Fibroblast of the aortic adventitia (primary cell): ENCODE measurements around the gene DRGX. TPM values are rescaled to one million over a fixed set of nuclear protein-coding genes. Genes with fewer than 3 reads are reported as not detected.
A peak's percentile ranks its signal among the peaks of the same experiment; 100 is the strongest.

Experiments
- DNase-seq: peaks from one replicate; pipeline ENCODE4 v3.0.0-alpha.2; 2010; ENCODE audit warnings: low read depth
- H3K4me3 ChIP-seq: 2 replicates; pipeline ENCODE4 v1.5.1; 2011; ENCODE audit warnings: low read depth, mild to moderate bottlenecking, control low read depth, low read length, moderate library complexity
- CTCF ChIP-seq: IDR thresholded peaks from 2 replicates; pipeline ENCODE4 v1.5.1; 2011; ENCODE audit warnings: mild to moderate bottlenecking, low read length, control low read depth, inconsistent platforms; ENCODE audit not compliant: insufficient read depth
- total RNA-seq: library from RNA; depleted of rRNA; stranded (reverse); fragments of >200 nt; gene quantifications from 2 replicates; pipeline ENCODE4 v1.2.3, GENCODE V29; 2012; ENCODE audit warnings: low replicate concordance

DRGX gene
- not detected in 2 replicates for total RNA-seq

- DNase-seq = no peak
- H3K4me3 ChIP-seq = no peak within 1 kb of the TSS
- no peak for TF ChIP-seq CTCF
These were observed at the start of gene DRGX for GRCh38 chr10:49395741-49396665. Gene DRGX (minus strand): TSS chr10:49396089. CDS start chr10:49395440, 649 bp downstream.

- H3K4me3 ChIP-seq = no peak overlapping the region
- no peak for DNase-seq
- no peak for TF ChIP-seq CTCF
These were observed 48.5 kb upstream of the DRGX start for GRCh38 chr10:49444349-49444748.

GRCh38 chr10:49442863-49443262 lies 47.0 kb upstream of the DRGX start:
- no peak for DNase-seq
- H3K4me3 ChIP-seq = no peak overlapping the region
- no peak for TF ChIP-seq CTCF

GRCh38 chr10:49441488-49442476 lies 45.9 kb upstream of the DRGX start:
- no peak for DNase-seq
- peak overlapping the region; percentile 13 for H3K4me3 ChIP-seq
- no peak for TF ChIP-seq CTCF

- no peak for TF ChIP-seq CTCF
- no peak overlapping the region for H3K4me3 ChIP-seq
- no peak for DNase-seq
These were observed 39.3 kb upstream of the DRGX start for GRCh38 chr10:49435225-49435624.

GRCh38 chr10:49433069-49433468 lies 37.2 kb upstream of the DRGX start:
- no peak for DNase-seq
- no peak for TF ChIP-seq CTCF
- H3K4me3 ChIP-seq = no peak overlapping the region
